ENCODE data around the gene GRK2. TPM values are rescaled to one million over a fixed set of nuclear protein-coding genes. Genes with fewer than 3 reads are reported as not detected.
A peak's percentile ranks its signal among the peaks of the same experiment; 100 is the strongest.

The GRK2 gene
- total and polyA plus RNA-seq, 2 of the 13 experiments (the other 11 are each of a cell fraction or from before 2014, with no cell fraction given): 31.3 to 42.4 TPM

- TF ChIP-seq KDM2A (CRISPR knock-in tag; IDR thresholded peaks at IDR 0.05; ENCODE audit: borderline replicate concordance, low read depth): no peak
- no peak for TF ChIP-seq ZNF503 (CRISPR knock-in tag; IDR thresholded peaks at IDR 0.05)
- peak; percentile 50; the same call in 1 of the 2 replicates for TF ChIP-seq MTA1 (CRISPR knock-in tag; IDR thresholded peaks at IDR 0.05; ENCODE audit: borderline replicate concordance)
- no peak for TF ChIP-seq ATF6 (CRISPR knock-in tag; conservative IDR thresholded peaks at IDR 0.05)
- TF ChIP-seq CTCF (CRISPR knock-in tag; IDR thresholded peaks at IDR 0.05): peak; percentile 15; the same call in 1 of the 2 replicates
- 0 out of 2 replicates have a peak, but pooled peaks have one; percentile 28 for TF ChIP-seq PATZ1 (CRISPR knock-in tag; IDR thresholded peaks at IDR 0.05)
- TF ChIP-seq RARA (CRISPR knock-in tag; IDR thresholded peaks at IDR 0.05): peak; percentile 70
- no peak for TF ChIP-seq MTERF4 (CRISPR knock-in tag; IDR thresholded peaks at IDR 0.05)
- no peak for TF ChIP-seq ZNF383 (CRISPR knock-in tag; IDR thresholded peaks at IDR 0.05; ENCODE audit: borderline replicate concordance)
- peak; percentile 68; the same call in 1 of the 2 replicates for TF ChIP-seq RXRB (CRISPR knock-in tag; IDR thresholded peaks at IDR 0.05; ENCODE audit: borderline replicate concordance)
- no peak for TF ChIP-seq FUBP1 (CRISPR knock-in tag; IDR thresholded peaks at IDR 0.05; ENCODE audit: borderline replicate concordance)
- 0 out of 2 replicates have a peak, but pooled peaks have one; percentile 26 for TF ChIP-seq MEIS1 (CRISPR knock-in tag; IDR thresholded peaks at IDR 0.05; ENCODE audit: borderline replicate concordance)
- TF ChIP-seq BRF2 (CRISPR knock-in tag; IDR thresholded peaks at IDR 0.05): no peak
- peak; percentile 73; the same call in 1 of the 2 replicates for TF ChIP-seq RXRA (CRISPR knock-in tag; IDR thresholded peaks at IDR 0.05)
- TF ChIP-seq IRX3 (CRISPR knock-in tag; IDR thresholded peaks at IDR 0.05; ENCODE audit: borderline replicate concordance, low read depth): no peak
These were observed 17.6 kb upstream of the GRK2 start (continued) for GRCh38 chr11:67248653-67249052.

Data from HepG2 (cell line).